Osteoblast (primary cell): ENCODE results near the gene FAM222B. TPM values are rescaled to one million over a fixed set of nuclear protein-coding genes. Genes with fewer than 3 reads are reported as not detected.

Experiments
- DNase-seq: peaks from one replicate; pipeline ENCODE4 v3.0.0; 2011; ENCODE audit warnings: low spot score, mixed read lengths; ENCODE audit not compliant: insufficient read length; ENCODE audit errors: missing footprints
- H2AFZ ChIP-seq: 2 replicates; pipeline ENCODE4 v1.6.0; 2011; ENCODE audit warnings: mild to moderate bottlenecking, low read length
- H3K27ac ChIP-seq: 2 replicates; pipeline ENCODE4 v1.5.1; 2011; ENCODE audit warnings: mild to moderate bottlenecking, low read depth, low read length, moderate library complexity
- H3K27me3 ChIP-seq: 2 replicates; pipeline ENCODE4 v1.6.0; 2012; ENCODE audit warnings: mild to moderate bottlenecking, control low read depth, inconsistent platforms, low read length, moderate library complexity; ENCODE audit not compliant: insufficient read depth
- H3K36me3 ChIP-seq: 2 replicates; pipeline ENCODE4 v1.5.1; 2011; ENCODE audit warnings: mild to moderate bottlenecking, low read length, control low read depth, moderate library complexity; ENCODE audit not compliant: insufficient read depth
- H3K4me1 ChIP-seq: 2 replicates; pipeline ENCODE4 v1.5.1; 2011; ENCODE audit warnings: mild to moderate bottlenecking, low read length, control low read depth, moderate library complexity; ENCODE audit not compliant: insufficient read depth
- H3K4me2 ChIP-seq: 2 replicates; pipeline ENCODE4 v1.6.0; 2011; ENCODE audit warnings: mild to moderate bottlenecking, low read length; ENCODE audit not compliant: insufficient read depth
- H3K4me3 ChIP-seq: fragments of 200-600 bp; sonication (generic); 3 replicates; pipeline ENCODE4 v1.5.1; 2012; ENCODE audit warnings: mild to moderate bottlenecking, low read length, inconsistent platforms; ENCODE audit not compliant: insufficient read depth
- H3K79me2 ChIP-seq: 2 replicates; pipeline ENCODE4 v1.6.0; 2012; ENCODE audit warnings: mild to moderate bottlenecking, low read length, control low read depth, inconsistent platforms; ENCODE audit not compliant: insufficient read depth
- H3K9me3 ChIP-seq: 2 replicates; pipeline ENCODE4 v1.5.1; 2011; ENCODE audit warnings: low read depth, low read length, control low read depth
- H4K20me1 ChIP-seq: 2 replicates; pipeline ENCODE4 v1.6.0; 2012; ENCODE audit warnings: mild to moderate bottlenecking, low read length, control low read depth; ENCODE audit not compliant: insufficient read depth
- total RNA-seq: library from RNA; depleted of rRNA; stranded (reverse); fragments of >200 nt; gene quantifications from 2 replicates; pipeline ENCODE4 v1.2.3, GENCODE V29; 2012
- TF ChIP-seq, protein P1 (sequence below): IDR thresholded peaks from 2 replicates; pipeline ENCODE4 v1.5.1; 2011; ENCODE audit warnings: mild to moderate bottlenecking, low read depth, low read length, moderate library complexity; ENCODE audit errors: extremely low read depth

The FAM222B gene, protein sequence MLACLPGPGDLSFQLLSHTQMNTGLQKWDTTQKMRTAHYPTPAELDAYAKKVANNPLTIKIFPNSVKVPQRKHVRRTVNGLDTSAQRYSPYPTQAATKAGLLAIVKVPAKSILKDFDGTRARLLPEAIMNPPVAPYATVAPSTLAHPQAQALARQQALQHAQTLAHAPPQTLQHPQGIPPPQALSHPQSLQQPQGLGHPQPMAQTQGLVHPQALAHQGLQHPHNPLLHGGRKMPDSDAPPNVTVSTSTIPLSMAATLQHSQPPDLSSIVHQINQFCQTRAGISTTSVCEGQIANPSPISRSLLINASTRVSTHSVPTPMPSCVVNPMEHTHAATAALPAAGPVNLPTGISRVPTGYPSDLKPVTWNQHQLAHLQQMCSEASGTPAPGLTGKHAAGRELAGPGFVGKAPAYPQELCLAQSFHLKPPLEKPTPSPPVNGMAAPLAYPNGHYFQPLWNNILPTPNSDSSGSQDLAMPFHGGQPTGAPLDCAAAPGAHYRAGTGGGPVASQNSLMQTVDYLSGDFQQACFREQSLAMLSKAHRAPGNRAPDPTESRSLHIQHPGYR
- 4.4 and 5.1 TPM in 2 replicates for total RNA-seq

DNA sequence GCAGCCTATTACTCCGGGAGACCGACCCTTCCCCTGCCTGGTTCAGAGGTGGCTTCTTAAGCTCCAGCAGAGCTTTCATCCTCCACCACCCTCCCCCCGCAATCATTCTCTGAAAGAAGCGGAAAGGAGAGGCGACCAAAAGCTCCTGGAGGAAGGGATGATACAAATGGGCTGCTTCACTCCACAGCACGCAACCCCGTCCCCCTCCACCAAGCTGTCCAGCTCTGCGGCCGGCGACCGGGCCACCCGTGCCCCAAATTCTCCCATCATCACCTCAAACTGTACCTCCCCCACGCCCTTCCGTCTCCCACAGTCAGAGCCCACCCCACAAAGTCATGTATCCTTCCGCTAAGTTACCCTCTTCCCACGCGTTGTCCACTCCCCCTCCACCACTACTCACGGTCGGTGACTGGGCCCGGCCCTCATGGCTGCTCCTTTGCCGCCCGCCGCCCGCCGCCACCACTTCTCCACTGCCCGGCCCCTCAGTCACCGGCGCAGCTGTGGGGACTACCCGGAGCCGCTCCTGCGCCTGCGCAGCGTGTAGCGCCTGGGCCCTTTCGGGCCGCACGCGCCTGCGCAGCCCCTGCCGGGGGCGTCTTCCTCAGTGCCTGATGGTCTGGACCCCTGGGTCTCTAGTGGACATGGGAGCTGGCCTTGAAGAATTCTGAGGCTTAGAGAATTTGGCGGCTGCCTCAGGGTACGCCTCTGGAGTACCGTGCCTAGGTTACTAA lies at the start of gene FAM222B:
FAM222B (minus strand) TSS at position 509 of the 731 bp plus-strand sequence. CDS start 76,123 bp downstream, outside the sequence.
- peak within 1 kb of the TSS; percentile 96 for H2AFZ ChIP-seq
- peak; percentile 100 for DNase-seq
- peak within 1 kb of the TSS; percentile 55 for H3K27ac ChIP-seq
- no peaks in the 10 kb centered on the region for H3K9me3 ChIP-seq
- TF ChIP-seq, protein P1, sequence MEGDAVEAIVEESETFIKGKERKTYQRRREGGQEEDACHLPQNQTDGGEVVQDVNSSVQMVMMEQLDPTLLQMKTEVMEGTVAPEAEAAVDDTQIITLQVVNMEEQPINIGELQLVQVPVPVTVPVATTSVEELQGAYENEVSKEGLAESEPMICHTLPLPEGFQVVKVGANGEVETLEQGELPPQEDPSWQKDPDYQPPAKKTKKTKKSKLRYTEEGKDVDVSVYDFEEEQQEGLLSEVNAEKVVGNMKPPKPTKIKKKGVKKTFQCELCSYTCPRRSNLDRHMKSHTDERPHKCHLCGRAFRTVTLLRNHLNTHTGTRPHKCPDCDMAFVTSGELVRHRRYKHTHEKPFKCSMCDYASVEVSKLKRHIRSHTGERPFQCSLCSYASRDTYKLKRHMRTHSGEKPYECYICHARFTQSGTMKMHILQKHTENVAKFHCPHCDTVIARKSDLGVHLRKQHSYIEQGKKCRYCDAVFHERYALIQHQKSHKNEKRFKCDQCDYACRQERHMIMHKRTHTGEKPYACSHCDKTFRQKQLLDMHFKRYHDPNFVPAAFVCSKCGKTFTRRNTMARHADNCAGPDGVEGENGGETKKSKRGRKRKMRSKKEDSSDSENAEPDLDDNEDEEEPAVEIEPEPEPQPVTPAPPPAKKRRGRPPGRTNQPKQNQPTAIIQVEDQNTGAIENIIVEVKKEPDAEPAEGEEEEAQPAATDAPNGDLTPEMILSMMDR: no peak
- H4K20me1 ChIP-seq: peaks cover 8% of the 10 kb centered on the region
- peak within 1 kb of the TSS; percentile 96 for H3K4me2 ChIP-seq
- H3K36me3 ChIP-seq: no peaks in the 10 kb centered on the region
- H3K79me2 ChIP-seq: peaks cover 50% of the 10 kb centered on the region
- H3K27me3 ChIP-seq: no peaks in the 10 kb centered on the region
- H3K4me1 ChIP-seq: peaks cover 12% of the 10 kb centered on the region
- peak within 1 kb of the TSS; percentile 97 for H3K4me3 ChIP-seq

DNA sequence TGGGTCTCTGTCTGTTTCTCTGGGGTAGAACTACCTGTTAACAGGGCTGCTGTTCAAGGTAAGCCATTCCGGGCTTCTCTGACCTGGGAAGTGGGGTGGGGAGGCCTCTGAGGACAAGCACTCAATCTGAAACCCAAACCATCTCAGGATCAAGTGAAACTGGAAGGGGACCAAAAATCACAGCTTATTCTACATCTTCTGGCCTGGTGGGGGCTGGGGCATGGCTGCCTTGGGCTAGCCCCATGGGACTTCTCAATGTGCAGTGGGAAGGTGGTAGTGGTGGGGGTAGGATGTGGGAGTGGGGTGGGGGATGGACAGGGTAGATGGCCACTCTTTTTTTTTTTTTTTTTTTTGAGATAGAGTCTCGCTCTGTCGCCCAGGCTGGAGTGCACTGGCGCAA lies 49.4 kb upstream of the FAM222B start:
- H3K27ac ChIP-seq: no peak overlapping the region
- peaks cover 32% of the 10 kb centered on the region for H3K79me2 ChIP-seq
- no peak overlapping the region for H2AFZ ChIP-seq
- peak; percentile 78 for DNase-seq
- H3K27me3 ChIP-seq: no peaks in the 10 kb centered on the region
- TF ChIP-seq, protein P1: no peak
- H4K20me1 ChIP-seq: peaks cover 4% of the 10 kb centered on the region
- no peak overlapping the region for H3K4me3 ChIP-seq
- H3K4me2 ChIP-seq: no peak overlapping the region
- peaks cover 13% of the 10 kb centered on the region for H3K4me1 ChIP-seq
- peaks cover 5% of the 10 kb centered on the region for H3K36me3 ChIP-seq
- no peaks in the 10 kb centered on the region for H3K9me3 ChIP-seq

DNA sequence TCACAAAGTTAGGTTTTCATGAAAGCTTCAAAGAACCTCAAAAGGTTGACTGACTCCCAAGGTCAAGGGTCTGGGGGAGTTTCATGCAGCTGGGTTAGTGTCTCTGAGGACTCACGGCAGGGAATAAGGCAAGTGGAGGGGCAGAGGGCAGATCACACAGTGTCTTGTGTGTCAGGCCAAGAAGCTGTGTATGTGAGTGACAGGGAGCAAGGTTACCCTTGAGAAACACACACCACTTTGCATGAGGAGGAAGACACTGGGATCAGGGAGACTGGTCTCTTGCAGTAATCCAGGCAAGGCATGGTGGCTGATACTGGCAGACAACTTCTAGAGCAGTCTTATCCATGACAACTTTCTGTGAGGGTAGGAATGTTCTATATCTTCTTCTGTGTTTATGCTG lies 48.6 kb upstream of the FAM222B start:
- Histone ChIP-seq H2AFZ (no peak overlapping the region), H3K36me3 (peaks cover 5% of the 10 kb centered on the region), H3K4me2 (no peak overlapping the region), H4K20me1 (peaks cover 9% of the 10 kb centered on the region), H3K4me1 (peaks cover 7% of the 10 kb centered on the region), H3K27me3 (no peaks in the 10 kb centered on the region), H3K4me3 (no peak overlapping the region), H3K9me3 (no peaks in the 10 kb centered on the region), H3K27ac (no peak overlapping the region), H3K79me2 (peaks cover 27% of the 10 kb centered on the region)
- peak; percentile 6 for DNase-seq
- TF ChIP-seq, protein P1: no peak

DNA sequence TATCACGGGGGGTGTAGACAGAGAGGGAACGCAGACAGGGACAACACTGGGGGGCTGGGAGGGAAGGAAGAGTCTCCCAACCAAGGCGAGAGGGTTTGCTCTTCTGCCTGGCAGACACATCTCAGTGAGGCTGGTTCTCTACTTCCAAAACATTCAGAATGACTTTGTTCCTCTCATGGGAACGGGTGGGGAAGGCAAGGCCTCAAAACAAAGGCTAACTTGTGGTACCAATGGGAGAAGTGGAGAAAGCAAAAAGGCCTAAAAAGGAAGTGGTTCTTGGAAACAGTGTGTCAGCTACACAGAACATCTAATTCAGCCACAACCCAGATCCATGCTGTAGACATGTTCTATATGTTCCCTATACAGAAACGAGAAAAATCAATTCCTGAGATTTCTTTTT lies 47.4 kb upstream of the FAM222B start:
- Histone ChIP-seq H4K20me1 (peaks cover 9% of the 10 kb centered on the region), H3K79me2 (peaks cover 18% of the 10 kb centered on the region), H3K4me1 (peaks cover 6% of the 10 kb centered on the region), H3K4me2 (no peak overlapping the region), H3K4me3 (no peak overlapping the region), H3K9me3 (no peaks in the 10 kb centered on the region), H3K27me3 (no peaks in the 10 kb centered on the region), H3K36me3 (peaks cover 5% of the 10 kb centered on the region), H3K27ac (no peak overlapping the region), H2AFZ (no peak overlapping the region)
- TF ChIP-seq, protein P1: no peak
- peak; percentile 82 for DNase-seq
